ENCODE data around the gene PPP2R2D. TPM values are rescaled to one million over a fixed set of nuclear protein-coding genes. Genes with fewer than 3 reads are reported as not detected.

Gene PPP2R2D
- total RNA-seq, 2 experiments from 2014 or later = 32.6 to 32.9 TPM

DNA sequence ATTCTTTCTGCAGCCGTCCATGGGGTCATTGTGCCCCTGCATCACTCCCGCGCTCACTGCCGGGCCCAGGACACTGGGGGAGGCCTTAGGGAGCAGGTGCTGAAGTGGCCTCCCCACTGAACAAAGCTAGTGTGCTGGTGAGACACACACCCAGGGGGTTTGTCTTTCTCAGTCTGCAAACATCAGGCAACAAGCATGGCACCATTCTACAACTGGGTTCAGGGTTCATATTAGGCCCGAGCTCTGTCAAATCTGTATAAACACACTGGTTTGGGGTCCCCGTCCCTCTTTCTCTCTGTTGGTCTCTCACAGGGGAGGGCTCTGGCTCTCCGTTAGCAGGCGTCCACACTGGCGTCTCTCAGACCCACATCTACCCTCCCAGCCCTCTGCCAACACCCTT is 11.1 kb upstream of the PPP2R2D start:
- DNase-seq (no peak), ATAC-seq (ENCODE audit: poor library complexity) (no peak)
- no peak overlapping the region for H3K4me3 ChIP-seq (ENCODE audit: low read length)
- intact Hi-C loops (cut with DNase I, micrococcal nuclease) = loop anchor here in 1 of 2 experiments (5.0 to 10.0 kb wide), 2 partner anchors 53 to 1785 kb away; no protein-coding TSS in a partner anchor
- POLR2A ChIA-PET = interaction anchor here (1.1 kb wide), 1 partner anchor 11 kb away, joined by 4 read pairs; the partner anchor contains the start of gene PPP2R2D
- H3K27me3 ChIP-seq (ENCODE audit: control insufficient read depth in 1 of 2, insufficient read depth in 2 of 2, low read length in 2 of 2) = peaks cover 0 to 3% of the 10 kb centered on the region in 2 experiments
- CTCF ChIA-PET = no interaction called here
- H3K9me3 Mint-ChIP-seq = no peaks in the 10 kb centered on the region
- H3K36me3 Mint-ChIP-seq (ENCODE audit: low read depth) = no peaks in the 10 kb centered on the region
- H3K9me3 ChIP-seq (ENCODE audit: control insufficient read depth in 1 of 2, insufficient read depth in 1 of 2, low read length in 2 of 2) = no peaks in the 10 kb centered on the region
- H3K4me3 Mint-ChIP-seq = no peak overlapping the region
- H3K36me3 ChIP-seq (ENCODE audit: insufficient read depth, low read length) = no peaks in the 10 kb centered on the region
- TF ChIP-seq, protein P1, sequence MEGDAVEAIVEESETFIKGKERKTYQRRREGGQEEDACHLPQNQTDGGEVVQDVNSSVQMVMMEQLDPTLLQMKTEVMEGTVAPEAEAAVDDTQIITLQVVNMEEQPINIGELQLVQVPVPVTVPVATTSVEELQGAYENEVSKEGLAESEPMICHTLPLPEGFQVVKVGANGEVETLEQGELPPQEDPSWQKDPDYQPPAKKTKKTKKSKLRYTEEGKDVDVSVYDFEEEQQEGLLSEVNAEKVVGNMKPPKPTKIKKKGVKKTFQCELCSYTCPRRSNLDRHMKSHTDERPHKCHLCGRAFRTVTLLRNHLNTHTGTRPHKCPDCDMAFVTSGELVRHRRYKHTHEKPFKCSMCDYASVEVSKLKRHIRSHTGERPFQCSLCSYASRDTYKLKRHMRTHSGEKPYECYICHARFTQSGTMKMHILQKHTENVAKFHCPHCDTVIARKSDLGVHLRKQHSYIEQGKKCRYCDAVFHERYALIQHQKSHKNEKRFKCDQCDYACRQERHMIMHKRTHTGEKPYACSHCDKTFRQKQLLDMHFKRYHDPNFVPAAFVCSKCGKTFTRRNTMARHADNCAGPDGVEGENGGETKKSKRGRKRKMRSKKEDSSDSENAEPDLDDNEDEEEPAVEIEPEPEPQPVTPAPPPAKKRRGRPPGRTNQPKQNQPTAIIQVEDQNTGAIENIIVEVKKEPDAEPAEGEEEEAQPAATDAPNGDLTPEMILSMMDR (IDR thresholded peaks at IDR 0.05) = no peak
- H3K27ac Mint-ChIP-seq = no peak overlapping the region
- H3K27ac ChIP-seq (ENCODE audit: low read depth in 1 of 2, low read length in 2 of 2) = no peak overlapping the region
- H3K4me1 Mint-ChIP-seq (ENCODE audit: low read depth) = peaks cover 12% of the 10 kb centered on the region
- H3K27me3 Mint-ChIP-seq = peaks cover 4% of the 10 kb centered on the region
- peaks cover 13% of the 10 kb centered on the region for H3K4me1 ChIP-seq (ENCODE audit: insufficient read depth, low read length)

DNA sequence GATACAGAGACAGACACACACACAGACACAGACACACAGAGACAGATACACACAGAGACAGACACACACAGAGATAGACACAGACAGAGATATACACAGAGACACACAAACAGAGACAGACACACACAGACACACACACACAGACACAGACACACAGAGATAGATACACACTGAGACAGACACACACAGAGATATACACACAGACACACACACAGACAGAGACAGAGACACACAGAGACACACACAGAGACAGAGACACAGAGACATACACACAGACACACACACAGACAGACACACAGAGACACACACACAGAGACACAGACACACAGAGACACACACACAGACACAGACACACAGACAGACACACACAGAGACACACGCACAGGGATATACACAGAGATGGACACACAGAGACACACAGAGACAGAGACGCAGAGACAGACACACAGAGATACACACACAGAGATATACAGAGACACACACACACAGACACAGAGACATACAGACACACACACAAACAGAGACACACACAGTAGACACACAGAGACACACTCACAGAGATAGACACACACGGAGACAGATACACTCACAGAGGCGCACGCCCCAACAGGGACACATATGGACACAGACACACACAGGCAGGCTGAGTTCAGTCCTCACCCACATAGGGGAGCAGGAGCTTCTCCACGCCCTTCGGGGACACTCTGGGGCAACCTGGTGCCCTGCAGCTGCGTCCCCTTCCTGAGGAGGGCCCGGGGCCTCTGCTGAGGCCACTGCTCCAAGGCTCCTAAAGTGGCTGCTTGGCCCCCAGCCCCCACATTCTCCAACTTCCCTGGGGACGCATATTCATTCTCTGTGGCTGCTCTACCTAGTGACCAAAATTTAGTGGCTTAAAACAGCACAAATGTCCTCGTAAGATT is 10.3 kb upstream of the PPP2R2D start:
- H3K27ac Mint-ChIP-seq = no peak overlapping the region
- CTCF ChIA-PET = no interaction called here

DNA sequence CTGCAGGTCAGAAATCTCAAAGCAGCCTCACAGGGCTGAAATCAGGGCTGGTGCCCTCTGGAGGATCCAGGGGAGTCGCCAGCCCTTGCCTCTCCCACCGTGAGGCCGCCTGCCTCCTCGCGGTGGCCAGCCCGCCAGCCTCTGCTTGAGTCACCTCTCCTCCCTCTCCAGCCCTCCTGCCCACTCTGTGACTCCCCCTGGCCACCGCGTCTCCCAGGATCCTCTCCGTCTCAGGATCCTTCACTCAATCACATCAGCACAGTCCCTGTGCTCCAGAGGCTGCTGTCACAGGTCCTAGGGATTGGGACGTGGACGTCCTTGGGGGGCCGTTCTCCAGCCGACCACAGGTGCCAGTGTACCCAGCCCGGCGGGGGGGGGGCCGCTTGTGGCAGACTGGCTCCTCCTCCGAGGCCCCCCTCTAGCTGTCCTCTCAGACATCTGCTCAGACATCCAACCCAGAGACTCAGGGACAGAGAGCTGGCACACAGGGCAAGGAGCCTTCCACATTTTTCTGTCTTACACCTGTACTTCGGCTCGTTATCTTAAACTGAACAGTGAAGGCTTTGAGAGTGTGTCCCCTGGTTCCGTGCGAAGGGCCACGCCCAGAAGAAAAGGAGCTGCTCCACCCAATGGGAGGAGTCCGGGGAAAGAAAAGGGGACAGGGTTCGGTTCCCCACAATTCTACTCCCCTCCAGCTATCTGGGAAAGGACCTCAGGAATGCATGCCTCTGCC is 9.4 kb upstream of the PPP2R2D start:
- no peaks in the 10 kb centered on the region for H3K9me3 ChIP-seq (ENCODE audit: control insufficient read depth in 1 of 2, insufficient read depth in 1 of 2, low read length in 2 of 2)
- H3K27me3 Mint-ChIP-seq = no peaks in the 10 kb centered on the region
- intact Hi-C loops (cut with DNase I, micrococcal nuclease) = loop anchor here in 1 of 2 experiments (10.0 kb wide), 1 partner anchor 1787 kb away; no protein-coding TSS in a partner anchor
- ChIA-PET POLR2A (no interaction called here), CTCF (no interaction called here)
- H3K27ac Mint-ChIP-seq = no peak overlapping the region
- DNase-seq = no peak
- H3K4me1 Mint-ChIP-seq (ENCODE audit: low read depth) = peaks cover 8% of the 10 kb centered on the region
- no peak overlapping the region for H3K27ac ChIP-seq (ENCODE audit: low read depth in 1 of 2, low read length in 2 of 2)
- no peaks in the 10 kb centered on the region for H3K9me3 Mint-ChIP-seq
- TF ChIP-seq, protein P1 (IDR thresholded peaks at IDR 0.05) = no peak
- H3K4me3 Mint-ChIP-seq = no peak overlapping the region
- no peaks in the 10 kb centered on the region for H3K27me3 ChIP-seq (ENCODE audit: control insufficient read depth in 1 of 2, insufficient read depth in 2 of 2, low read length in 2 of 2)
- no peaks in the 10 kb centered on the region for H3K36me3 Mint-ChIP-seq (ENCODE audit: low read depth)
- H3K4me3 ChIP-seq (ENCODE audit: low read length) = no peak overlapping the region
- ATAC-seq (ENCODE audit: poor library complexity) = no peak
- H3K4me1 ChIP-seq (ENCODE audit: insufficient read depth, low read length) = peaks cover 7% of the 10 kb centered on the region
- no peaks in the 10 kb centered on the region for H3K36me3 ChIP-seq (ENCODE audit: insufficient read depth, low read length)

More for the DNA sequence above, 10.3 kb upstream of the PPP2R2D start:
- POLR2A ChIA-PET = no interaction called here
- peaks cover 10% of the 10 kb centered on the region for H3K4me1 Mint-ChIP-seq (ENCODE audit: low read depth)
- Histone ChIP-seq H3K4me1 (ENCODE audit: insufficient read depth, low read length) (peaks cover 8% of the 10 kb centered on the region), H3K9me3 (ENCODE audit: control insufficient read depth in 1 of 2, insufficient read depth in 1 of 2, low read length in 2 of 2) (no peaks in the 10 kb centered on the region), H3K27ac (ENCODE audit: low read depth in 1 of 2, low read length in 2 of 2) (no peak overlapping the region), H3K36me3 (ENCODE audit: insufficient read depth, low read length) (no peaks in the 10 kb centered on the region), H3K4me3 (ENCODE audit: low read length) (no peak overlapping the region), H3K27me3 (ENCODE audit: control insufficient read depth in 1 of 2, insufficient read depth in 2 of 2, low read length in 2 of 2) (peaks cover 0 to 3% of the 10 kb centered on the region in 2 experiments)
- H3K4me3 Mint-ChIP-seq = no peak overlapping the region
- intact Hi-C loops (cut with DNase I, micrococcal nuclease) = loop anchor here in 1 of 2 experiments (10.0 kb wide), 1 partner anchor 1786 kb away; no protein-coding TSS in a partner anchor
- peaks cover under 1% of the 10 kb centered on the region for H3K27me3 Mint-ChIP-seq
- ATAC-seq (ENCODE audit: poor library complexity) (no peak), DNase-seq (no peak)
- no peaks in the 10 kb centered on the region for H3K36me3 Mint-ChIP-seq (ENCODE audit: low read depth)
- TF ChIP-seq, protein P1 (IDR thresholded peaks at IDR 0.05) = no peak
- no peaks in the 10 kb centered on the region for H3K9me3 Mint-ChIP-seq

Data from CD4-positive, alpha-beta T cell (primary cell).